Measurements from ENCODE around the gene SST. TPM values are rescaled to one million over a fixed set of nuclear protein-coding genes. Genes with fewer than 3 reads are reported as not detected.
"Not testable (repeated sequence)": the region's sequence is repeated elsewhere in the genome, so short reads cannot be mapped to it uniquely, and the experiment has no call there.

Gene SST
- total and polyA plus RNA-seq, 8 donors: 0.46 to 2.1 (median 0.65) TPM; not detected in 2

DNA sequence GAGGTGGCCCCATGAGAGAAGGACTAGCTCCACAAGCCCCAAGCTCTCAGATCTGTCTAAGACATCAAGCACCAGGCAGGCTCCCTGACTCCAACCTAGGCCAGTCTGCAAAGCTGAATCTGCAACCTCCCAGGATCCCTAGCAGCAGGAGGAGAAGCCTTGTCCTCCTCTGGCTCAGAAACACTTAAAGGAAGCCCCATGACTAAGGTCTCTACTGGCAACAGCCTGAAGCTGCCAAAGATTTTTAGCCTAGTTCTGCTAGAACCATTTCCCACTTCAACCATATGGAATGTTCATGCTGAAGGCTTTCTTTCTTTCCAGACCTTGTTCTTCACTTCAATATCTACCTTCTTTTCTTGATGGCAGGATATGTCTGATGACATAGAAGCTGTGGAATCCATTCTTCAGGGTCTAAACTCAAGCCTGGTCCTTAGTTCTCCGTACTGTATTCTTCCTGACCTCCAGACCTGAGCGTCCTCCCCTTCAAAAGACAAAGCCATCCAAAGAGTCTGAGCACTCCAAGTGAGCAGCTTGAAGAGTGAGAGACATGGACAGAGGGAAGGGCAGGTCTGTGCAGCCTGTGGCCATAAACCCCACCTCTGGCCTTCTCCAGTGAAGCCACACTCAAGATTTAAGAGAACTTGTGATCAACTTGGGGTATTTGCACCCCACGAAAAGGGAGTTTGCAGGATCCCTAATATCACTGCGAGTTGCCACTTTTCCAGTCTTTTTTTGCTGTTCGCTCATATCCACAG, 23.1 kb downstream of the SST start:
- Histone ChIP-seq H3K36me3 (no peaks in the 10 kb centered on the region), H3K27ac (no peak overlapping the region), H3K4me1 (no peaks in the 10 kb centered on the region), H3K4me3 (no peak overlapping the region), H3K9me3 (no peaks in the 10 kb centered on the region), H3K27me3 (peaks cover 4 to 35% of the 10 kb centered on the region in 2 donors)
- TF ChIP-seq, protein P1, sequence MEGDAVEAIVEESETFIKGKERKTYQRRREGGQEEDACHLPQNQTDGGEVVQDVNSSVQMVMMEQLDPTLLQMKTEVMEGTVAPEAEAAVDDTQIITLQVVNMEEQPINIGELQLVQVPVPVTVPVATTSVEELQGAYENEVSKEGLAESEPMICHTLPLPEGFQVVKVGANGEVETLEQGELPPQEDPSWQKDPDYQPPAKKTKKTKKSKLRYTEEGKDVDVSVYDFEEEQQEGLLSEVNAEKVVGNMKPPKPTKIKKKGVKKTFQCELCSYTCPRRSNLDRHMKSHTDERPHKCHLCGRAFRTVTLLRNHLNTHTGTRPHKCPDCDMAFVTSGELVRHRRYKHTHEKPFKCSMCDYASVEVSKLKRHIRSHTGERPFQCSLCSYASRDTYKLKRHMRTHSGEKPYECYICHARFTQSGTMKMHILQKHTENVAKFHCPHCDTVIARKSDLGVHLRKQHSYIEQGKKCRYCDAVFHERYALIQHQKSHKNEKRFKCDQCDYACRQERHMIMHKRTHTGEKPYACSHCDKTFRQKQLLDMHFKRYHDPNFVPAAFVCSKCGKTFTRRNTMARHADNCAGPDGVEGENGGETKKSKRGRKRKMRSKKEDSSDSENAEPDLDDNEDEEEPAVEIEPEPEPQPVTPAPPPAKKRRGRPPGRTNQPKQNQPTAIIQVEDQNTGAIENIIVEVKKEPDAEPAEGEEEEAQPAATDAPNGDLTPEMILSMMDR (IDR thresholded peaks at IDR 0.05): no peak
- intact Hi-C loops (cut with DNase I): no loop called here
- DNase-seq: no peak
- ATAC-seq: no peak

DNA sequence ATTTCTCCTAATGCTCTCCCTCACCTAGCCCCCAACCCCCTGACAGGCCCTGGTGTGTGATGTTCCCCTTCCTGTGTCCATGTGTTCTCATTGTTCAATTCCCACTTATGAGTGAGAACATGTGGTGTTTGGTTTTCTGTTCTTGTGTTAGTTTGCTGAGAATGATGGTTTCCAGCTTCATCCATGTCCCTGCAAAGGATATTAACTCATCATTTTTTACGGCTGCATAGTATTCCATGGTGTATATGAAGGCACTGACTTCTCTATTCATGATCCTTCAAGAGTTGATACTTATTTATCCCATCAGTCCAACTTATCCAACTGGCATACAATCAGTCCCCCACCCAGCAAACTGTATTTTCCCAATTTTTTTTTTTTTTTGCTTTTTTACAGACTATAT, 24.8 kb downstream of the SST start:
- intact Hi-C loops (cut with DNase I); H3K4me1 ChIP-seq; H3K4me3 ChIP-seq; H3K27ac ChIP-seq; DNase-seq; H3K9me3 ChIP-seq; H3K36me3 ChIP-seq; ATAC-seq: not testable (repeated sequence)
- peaks cover 0 to 35% of the 10 kb centered on the region in 2 donors for H3K27me3 ChIP-seq

- Histone ChIP-seq H3K27ac (no peak overlapping the region), H3K4me1 (no peaks in the 10 kb centered on the region), H3K27me3 (peaks cover 0 to 33% of the 10 kb centered on the region in 2 donors), H3K9me3 (no peaks in the 10 kb centered on the region), H3K4me3 (no peak overlapping the region), H3K36me3 (no peaks in the 10 kb centered on the region)
- ATAC-seq: no peak
- no peak for DNase-seq
- intact Hi-C loops (cut with DNase I): no loop called here
- TF ChIP-seq, protein P1 (IDR thresholded peaks at IDR 0.05): no peak
These were observed 27.3 kb downstream of the SST start for GRCh38 chr3:187642861-187643260.

DNA sequence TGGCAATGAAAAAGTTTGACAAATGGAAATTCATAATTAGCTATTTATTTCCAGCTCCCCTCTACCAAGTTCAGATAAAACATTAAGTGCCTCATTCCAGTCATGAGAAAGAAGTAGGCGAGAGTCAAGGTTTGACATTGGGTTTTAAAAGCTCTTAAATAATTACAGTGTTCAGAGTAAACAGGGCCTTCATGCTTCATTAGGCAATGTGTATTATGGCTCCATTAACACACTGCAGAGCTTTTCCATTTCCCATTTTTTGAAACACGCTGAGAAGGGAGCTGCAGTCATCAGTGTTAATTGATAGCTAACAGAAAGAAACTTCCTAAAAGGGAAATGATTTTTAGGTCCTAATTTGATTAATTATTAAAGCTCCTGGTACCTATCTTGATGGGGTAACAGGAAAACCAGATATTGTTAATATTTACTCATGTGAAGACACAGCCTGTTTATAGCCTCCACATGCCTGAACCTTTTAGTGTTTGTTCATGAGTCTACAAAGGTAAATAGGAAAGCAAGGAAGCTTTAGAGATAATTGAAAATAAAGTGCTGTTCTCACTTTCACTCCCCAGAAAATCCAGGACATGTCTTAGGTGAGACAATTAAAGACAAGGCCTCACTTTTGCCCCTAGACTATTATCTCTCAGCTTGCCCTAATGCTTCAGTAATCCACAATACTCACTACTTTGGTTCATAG, 28.7 kb downstream of the SST start:
- Histone ChIP-seq H3K27me3 (peaks cover 0 to 26% of the 10 kb centered on the region in 2 donors), H3K36me3 (no peaks in the 10 kb centered on the region), H3K27ac (no peak overlapping the region), H3K9me3 (no peaks in the 10 kb centered on the region), H3K4me1 (no peaks in the 10 kb centered on the region), H3K4me3 (no peak overlapping the region)
- no peak for ATAC-seq
- TF ChIP-seq, protein P1 (IDR thresholded peaks at IDR 0.05): no peak
- intact Hi-C loops (cut with DNase I): no loop called here
- no peak for DNase-seq

DNA sequence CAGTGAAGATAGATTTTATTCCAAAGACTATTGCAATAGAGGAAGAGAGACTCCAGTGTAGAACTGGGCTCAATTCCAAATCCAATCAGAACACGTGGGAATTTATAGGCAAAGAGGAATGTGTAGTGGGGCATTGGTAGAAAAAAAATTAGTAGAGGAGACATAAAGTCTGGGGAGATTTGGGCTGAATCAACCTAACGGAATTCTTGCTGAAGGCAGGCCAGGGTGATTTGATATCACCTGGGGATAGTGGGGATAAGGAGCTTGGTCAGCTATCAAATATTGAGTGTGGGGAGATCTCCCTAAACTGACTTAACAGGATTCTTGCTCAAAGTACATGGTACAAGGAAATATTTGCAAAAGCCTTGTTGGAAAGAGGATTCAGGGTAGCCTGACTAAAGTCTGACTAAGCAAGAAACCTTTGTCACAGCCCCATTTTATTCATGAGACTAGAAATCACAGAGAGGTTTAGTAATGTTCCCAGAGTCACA, 29.6 kb downstream of the SST start:
- Histone ChIP-seq H3K27me3 (peaks cover 0 to 26% of the 10 kb centered on the region in 2 donors), H3K4me3 (no peak overlapping the region), H3K27ac (no peak overlapping the region), H3K36me3 (no peaks in the 10 kb centered on the region), H3K4me1 (no peaks in the 10 kb centered on the region), H3K9me3 (no peaks in the 10 kb centered on the region)
- intact Hi-C loops (cut with DNase I): no loop called here
- ATAC-seq: no peak
- DNase-seq: no peak
- TF ChIP-seq, protein P1 (IDR thresholded peaks at IDR 0.05): no peak
